Liver (tissue), 3 donors: ENCODE data around the gene WDFY3.

Experiments used
- EGR1 ChIP-seq, 2 donors: IDR thresholded peaks; 2 replicates each; pipeline ENCODE4 v1.6.1; 2016 to 2018; ENCODE audit warnings: antibody characterized with exemption in 2 of 2, low read depth in 2 of 2
- FOXA1 ChIP-seq: IDR thresholded peaks from 2 replicates; pipeline ENCODE4 v1.6.1; 2016; ENCODE audit warnings: antibody characterized with exemption
- GABPA ChIP-seq, 2 donors: IDR thresholded peaks in 1 of 2; conservative IDR thresholded peaks in 1 of 2; 2 replicates each; pipeline ENCODE4 v1.6.1; 2016; ENCODE audit warnings: antibody characterized with exemption in 2 of 2, mild to moderate bottlenecking in 1 of 2, moderate library complexity in 1 of 2
- HNF4A ChIP-seq, 2 donors: conservative IDR thresholded peaks; 2 replicates each; pipeline ENCODE4 v1.6.1; 2016; ENCODE audit warnings: antibody characterized with exemption in 2 of 2, mild to moderate bottlenecking in 2 of 2
- JUND ChIP-seq, 2 donors: IDR thresholded peaks; 2 replicates each; pipeline ENCODE4 v1.6.1; 2016; ENCODE audit warnings: antibody characterized with exemption in 2 of 2
- RAD21 ChIP-seq, 2 donors: IDR thresholded peaks; 2 replicates each; pipeline ENCODE4 v1.6.1; 2016; ENCODE audit warnings: antibody characterized with exemption in 2 of 2, mild to moderate bottlenecking in 2 of 2
- REST ChIP-seq: IDR thresholded peaks from 2 replicates; pipeline ENCODE4 v1.6.1; 2016; ENCODE audit warnings: antibody characterized with exemption, mild to moderate bottlenecking
- RXRA ChIP-seq, 2 donors: IDR thresholded peaks; 2 replicates each; pipeline ENCODE4 v1.6.1; 2017 to 2018; ENCODE audit warnings: antibody characterized with exemption in 2 of 2, mild to moderate bottlenecking in 1 of 2
- SP1 ChIP-seq: IDR thresholded peaks from 2 replicates; pipeline ENCODE4 v1.6.1; 2018; ENCODE audit warnings: antibody characterized with exemption, mild to moderate bottlenecking
- TAF1 ChIP-seq: conservative IDR thresholded peaks from 2 replicates; pipeline ENCODE4 v1.6.1; 2016; ENCODE audit warnings: antibody characterized with exemption, mild to moderate bottlenecking
- YY1 ChIP-seq: IDR thresholded peaks from 2 replicates; pipeline ENCODE4 v1.6.1; 2016; ENCODE audit warnings: antibody characterized with exemption, mild to moderate bottlenecking
- TF ChIP-seq, protein P1 (sequence below): fragments of 150-350 bp; IDR thresholded peaks from 2 replicates; pipeline ENCODE4 v1.5.1; 2017; ENCODE audit warnings: improper control_type of control experiment, low read depth, low read length; ENCODE audit not compliant: missing input control
- TF ChIP-seq, protein P2 (sequence below): IDR thresholded peaks from 2 replicates; pipeline ENCODE4 v1.6.1; 2016; ENCODE audit warnings: antibody characterized with exemption
- TF ChIP-seq, protein P3 (sequence below): IDR thresholded peaks from 2 replicates; pipeline ENCODE4 v1.6.1; 2016; ENCODE audit warnings: antibody characterized with exemption
- donor health status: healthy.
- donor health status: healthy.

GRCh38 chr4:84932462-84932861, 34.0 kb downstream of the WDFY3 start:
- TF ChIP-seq, protein P1, sequence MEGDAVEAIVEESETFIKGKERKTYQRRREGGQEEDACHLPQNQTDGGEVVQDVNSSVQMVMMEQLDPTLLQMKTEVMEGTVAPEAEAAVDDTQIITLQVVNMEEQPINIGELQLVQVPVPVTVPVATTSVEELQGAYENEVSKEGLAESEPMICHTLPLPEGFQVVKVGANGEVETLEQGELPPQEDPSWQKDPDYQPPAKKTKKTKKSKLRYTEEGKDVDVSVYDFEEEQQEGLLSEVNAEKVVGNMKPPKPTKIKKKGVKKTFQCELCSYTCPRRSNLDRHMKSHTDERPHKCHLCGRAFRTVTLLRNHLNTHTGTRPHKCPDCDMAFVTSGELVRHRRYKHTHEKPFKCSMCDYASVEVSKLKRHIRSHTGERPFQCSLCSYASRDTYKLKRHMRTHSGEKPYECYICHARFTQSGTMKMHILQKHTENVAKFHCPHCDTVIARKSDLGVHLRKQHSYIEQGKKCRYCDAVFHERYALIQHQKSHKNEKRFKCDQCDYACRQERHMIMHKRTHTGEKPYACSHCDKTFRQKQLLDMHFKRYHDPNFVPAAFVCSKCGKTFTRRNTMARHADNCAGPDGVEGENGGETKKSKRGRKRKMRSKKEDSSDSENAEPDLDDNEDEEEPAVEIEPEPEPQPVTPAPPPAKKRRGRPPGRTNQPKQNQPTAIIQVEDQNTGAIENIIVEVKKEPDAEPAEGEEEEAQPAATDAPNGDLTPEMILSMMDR, result no peak
- TF ChIP-seq SP1 (no peak), RAD21 (IDR thresholded peaks at IDR 0.05) (no peak), GABPA (IDR thresholded peaks at IDR 0.05 in 1 of 2, conservative IDR thresholded peaks at IDR 0.05 in 1 of 2) (no peak), REST (no peak), TAF1 (no peak), JUND (IDR thresholded peaks at IDR 0.05) (no peak), YY1 (no peak), EGR1 (IDR thresholded peaks at IDR 0.05; ENCODE audit: low read depth in 2 of 2) (no peak), HNF4A (conservative IDR thresholded peaks at IDR 0.05) (no peak), FOXA1 (no peak), RXRA (IDR thresholded peaks at IDR 0.05) (no peak)
- TF ChIP-seq, protein P2, sequence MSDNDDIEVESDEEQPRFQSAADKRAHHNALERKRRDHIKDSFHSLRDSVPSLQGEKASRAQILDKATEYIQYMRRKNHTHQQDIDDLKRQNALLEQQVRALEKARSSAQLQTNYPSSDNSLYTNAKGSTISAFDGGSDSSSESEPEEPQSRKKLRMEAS, result no peak
- TF ChIP-seq, protein P3, sequence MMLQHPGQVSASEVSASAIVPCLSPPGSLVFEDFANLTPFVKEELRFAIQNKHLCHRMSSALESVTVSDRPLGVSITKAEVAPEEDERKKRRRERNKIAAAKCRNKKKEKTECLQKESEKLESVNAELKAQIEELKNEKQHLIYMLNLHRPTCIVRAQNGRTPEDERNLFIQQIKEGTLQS, result no peak
